Rectal smooth muscle tissue (tissue), 1 donor: ENCODE data around the gene OR10H3.
"Not testable (repeated sequence)": the region's sequence is repeated elsewhere in the genome, so short reads cannot be mapped to it uniquely, and the experiment has no call there.

Experiments
- H3K27ac ChIP-seq: one replicate; pipeline ENCODE4 v1.7.0; 2013; ENCODE audit warnings: low read depth, low read length, inconsistent platforms
- H3K27me3 ChIP-seq: one replicate; pipeline ENCODE4 v1.7.0; 2013; ENCODE audit warnings: low read length; ENCODE audit not compliant: control insufficient read depth, insufficient read depth
- H3K36me3 ChIP-seq: one replicate; pipeline ENCODE4 v1.7.0; 2013; ENCODE audit warnings: low read length; ENCODE audit not compliant: control insufficient read depth, insufficient read depth
- H3K4me1 ChIP-seq: one replicate; pipeline ENCODE4 v1.7.0; 2013; ENCODE audit warnings: low read length; ENCODE audit not compliant: control insufficient read depth, insufficient read depth
- H3K4me3 ChIP-seq: one replicate; pipeline ENCODE4 v1.7.0; 2013; ENCODE audit warnings: low read length
- H3K9ac ChIP-seq: one replicate; pipeline ENCODE4 v1.7.0; 2013; ENCODE audit warnings: low read length

Gene OR10H3

GRCh38 chr19:15782211-15782610 is 44.4 kb downstream of the OR10H3 start:
- peaks cover 12% of the 10 kb centered on the region for H3K4me1 ChIP-seq
- no peak overlapping the region for H3K4me3 ChIP-seq
- no peaks in the 10 kb centered on the region for H3K27me3 ChIP-seq
- H3K9ac ChIP-seq: no peak overlapping the region
- no peak overlapping the region for H3K27ac ChIP-seq
- H3K36me3 ChIP-seq: no peaks in the 10 kb centered on the region

GRCh38 chr19:15782896-15783295 is 45.1 kb downstream of the OR10H3 start:
- H3K36me3 ChIP-seq, H3K9ac ChIP-seq, H3K27ac ChIP-seq, H3K4me3 ChIP-seq, H3K27me3 ChIP-seq: not testable (repeated sequence)
- peaks cover 12% of the 10 kb centered on the region for H3K4me1 ChIP-seq

- H3K4me1 ChIP-seq: no peaks in the 10 kb centered on the region
Observed at GRCh38 chr19:15787611-15788155, 49.9 kb downstream of the OR10H3 start, which contains the start of gene OR10H5. Gene OR10H5, plus strand, starts transcription at chr19:15787661. Its CDS starts 6,388 bp downstream, at chr19:15794049.

GRCh38 chr19:15788594-15789270 is 50.9 kb downstream of the OR10H3 start:
- Histone ChIP-seq H3K9ac (no peak overlapping the region), H3K4me3 (no peak overlapping the region), H3K27me3 (no peaks in the 10 kb centered on the region), H3K36me3 (no peaks in the 10 kb centered on the region), H3K27ac (no peak overlapping the region), H3K4me1 (no peaks in the 10 kb centered on the region)

More at GRCh38 chr19:15787611-15788155, 49.9 kb downstream of the OR10H3 start, which contains the start of gene OR10H5:
- H3K9ac ChIP-seq: no peak within 1 kb of the TSS
- H3K27ac ChIP-seq: no peak within 1 kb of the TSS
- no peaks in the 10 kb centered on the region for H3K27me3 ChIP-seq
- no peaks in the 10 kb centered on the region for H3K36me3 ChIP-seq
- H3K4me3 ChIP-seq: no peak within 1 kb of the TSS

- H3K36me3 ChIP-seq: no peaks in the 10 kb centered on the region
- H3K4me3 ChIP-seq: no peak overlapping the region
- H3K27ac ChIP-seq: no peak overlapping the region
- H3K27me3 ChIP-seq: no peaks in the 10 kb centered on the region
- H3K4me1 ChIP-seq: no peaks in the 10 kb centered on the region
- H3K9ac ChIP-seq: no peak overlapping the region
Observed at GRCh38 chr19:15790096-15790495, 52.3 kb downstream of the OR10H3 start.
